Astrocyte of the spinal cord (primary cell): ENCODE measurements around the gene TPRG1.

Experiments used
- DNase-seq: peaks from one replicate; pipeline ENCODE4 v3.0.0; 2011; ENCODE audit warnings: low read depth, low spot score
- H3K4me3 ChIP-seq: 2 replicates; pipeline ENCODE4 v1.5.1; 2011; ENCODE audit warnings: low read depth, mild to moderate bottlenecking, low read length, moderate library complexity
- in situ Hi-C: cut with HindIII; loops from 2 replicates; pipeline ENCODE4 v1.10.0; 2017; ENCODE audit warnings: low sequenced_read_pairs
- TF ChIP-seq, protein P1 (sequence below): IDR thresholded peaks from 2 replicates; pipeline ENCODE4 v1.5.1; 2012; ENCODE audit warnings: low read depth, mild to moderate bottlenecking, low read length, inconsistent platforms

The TPRG1 gene

GRCh38 chr3:189286188-189286587 lies 114.4 kb downstream of the TPRG1 start:
- TF ChIP-seq, protein P1, sequence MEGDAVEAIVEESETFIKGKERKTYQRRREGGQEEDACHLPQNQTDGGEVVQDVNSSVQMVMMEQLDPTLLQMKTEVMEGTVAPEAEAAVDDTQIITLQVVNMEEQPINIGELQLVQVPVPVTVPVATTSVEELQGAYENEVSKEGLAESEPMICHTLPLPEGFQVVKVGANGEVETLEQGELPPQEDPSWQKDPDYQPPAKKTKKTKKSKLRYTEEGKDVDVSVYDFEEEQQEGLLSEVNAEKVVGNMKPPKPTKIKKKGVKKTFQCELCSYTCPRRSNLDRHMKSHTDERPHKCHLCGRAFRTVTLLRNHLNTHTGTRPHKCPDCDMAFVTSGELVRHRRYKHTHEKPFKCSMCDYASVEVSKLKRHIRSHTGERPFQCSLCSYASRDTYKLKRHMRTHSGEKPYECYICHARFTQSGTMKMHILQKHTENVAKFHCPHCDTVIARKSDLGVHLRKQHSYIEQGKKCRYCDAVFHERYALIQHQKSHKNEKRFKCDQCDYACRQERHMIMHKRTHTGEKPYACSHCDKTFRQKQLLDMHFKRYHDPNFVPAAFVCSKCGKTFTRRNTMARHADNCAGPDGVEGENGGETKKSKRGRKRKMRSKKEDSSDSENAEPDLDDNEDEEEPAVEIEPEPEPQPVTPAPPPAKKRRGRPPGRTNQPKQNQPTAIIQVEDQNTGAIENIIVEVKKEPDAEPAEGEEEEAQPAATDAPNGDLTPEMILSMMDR, result no peak
- H3K4me3 ChIP-seq, result no peak overlapping the region
- in situ Hi-C loops, result no loop called here
- DNase-seq, result no peak

GRCh38 chr3:189286916-189287315 lies 115.1 kb downstream of the TPRG1 start:
- DNase-seq, result no peak
- TF ChIP-seq, protein P1, result no peak
- in situ Hi-C loops, result no loop called here
- no peak overlapping the region for H3K4me3 ChIP-seq

DNA sequence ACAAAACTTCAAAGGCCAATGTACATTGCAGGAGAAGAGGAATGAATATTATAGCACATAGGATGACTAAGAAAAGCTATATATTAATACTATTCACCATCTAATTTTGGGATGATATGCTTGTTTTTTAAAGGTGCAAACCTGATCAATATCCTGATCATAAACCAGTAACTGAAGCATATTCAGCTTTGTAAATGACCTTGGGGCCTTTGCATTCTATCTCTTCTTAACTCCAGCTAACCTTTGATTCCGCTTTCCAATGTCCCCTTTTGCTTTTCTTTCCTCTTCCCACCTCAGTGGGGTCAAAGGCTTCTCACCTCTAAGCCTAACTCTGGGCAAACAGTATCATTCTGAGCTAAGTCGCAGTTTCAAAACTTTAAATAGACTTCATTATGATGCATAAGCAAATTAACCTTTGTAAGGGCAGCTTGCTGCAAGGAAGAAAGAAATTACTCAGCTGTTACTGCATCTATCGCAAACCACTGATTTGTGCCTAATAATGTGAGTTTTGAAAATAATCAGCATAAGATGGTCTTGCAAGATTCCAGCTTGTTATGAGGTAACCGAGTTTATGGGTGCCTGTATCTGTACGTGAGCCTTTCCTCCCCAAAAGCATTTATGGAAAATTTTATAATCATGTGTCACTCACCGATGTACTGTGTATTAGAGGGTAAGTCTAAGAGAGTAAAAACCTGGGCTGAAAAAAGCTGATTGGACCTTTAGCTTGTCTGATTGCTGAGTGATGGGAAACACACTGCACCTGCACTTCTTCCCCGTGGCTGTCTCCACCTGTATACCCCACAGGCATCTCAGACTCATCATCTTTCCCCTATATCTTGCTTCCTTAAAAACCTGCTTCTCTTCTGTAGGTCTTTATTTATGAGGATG lies 116.8 kb downstream of the TPRG1 start:
- TF ChIP-seq, protein P1, result no peak
- in situ Hi-C loops, result no loop called here
- H3K4me3 ChIP-seq, result no peak overlapping the region
- no peak for DNase-seq

- H3K4me3 ChIP-seq, result no peak overlapping the region
- in situ Hi-C loops, result no loop called here
- TF ChIP-seq, protein P1, result no peak
- DNase-seq, result no peak
These were observed 117.5 kb downstream of the TPRG1 start for GRCh38 chr3:189289251-189289650.

DNA sequence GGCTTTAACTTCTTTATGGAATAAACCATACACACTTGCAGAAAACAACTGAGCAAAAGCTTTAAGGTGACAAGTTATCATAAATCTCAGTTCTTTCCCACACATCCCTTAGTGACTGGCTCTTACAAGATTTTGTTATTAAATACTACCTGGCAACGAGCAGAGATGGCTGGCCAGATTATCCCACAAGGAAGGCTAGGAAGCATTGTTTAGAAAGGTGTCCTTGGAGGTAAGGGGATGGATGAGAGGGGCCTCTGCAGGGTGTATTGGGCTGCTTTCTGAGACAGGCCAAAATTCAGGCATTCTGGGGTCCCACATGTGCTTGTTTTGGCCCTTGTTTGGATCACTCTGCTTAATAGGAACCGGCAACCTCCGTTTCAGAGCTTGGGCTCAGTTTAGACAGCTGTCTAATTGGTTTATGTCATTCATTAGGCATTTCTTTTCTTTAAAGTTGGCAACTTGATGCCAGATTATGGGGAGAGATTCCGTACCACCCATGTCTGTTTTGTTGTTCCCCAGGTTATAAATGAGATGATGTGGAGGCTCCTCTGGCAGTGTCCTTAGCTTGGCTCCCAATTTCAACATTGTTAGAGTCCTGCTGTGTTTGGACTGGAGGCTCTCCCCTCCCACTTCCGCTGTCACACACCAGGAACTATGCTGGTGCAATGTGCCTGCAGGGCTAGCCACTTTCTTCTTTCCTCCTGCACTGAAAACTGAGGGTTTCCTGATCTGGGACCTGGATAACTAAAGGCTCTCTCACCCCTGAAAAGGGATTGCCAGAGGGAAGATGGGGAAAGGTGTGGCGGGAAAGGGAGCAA lies 121.1 kb downstream of the TPRG1 start:
- in situ Hi-C loops, result no loop called here
- TF ChIP-seq, protein P1, result no peak
- DNase-seq, result no peak
- no peak overlapping the region for H3K4me3 ChIP-seq

GRCh38 chr3:189294649-189295048 lies 122.9 kb downstream of the TPRG1 start:
- H3K4me3 ChIP-seq, result no peak overlapping the region
- no peak for DNase-seq
- TF ChIP-seq, protein P1, result no peak
- in situ Hi-C loops, result no loop called here
